ENCODE results near the gene HK1. TPM values are rescaled to one million over a fixed set of nuclear protein-coding genes. Genes with fewer than 3 reads are reported as not detected.

HK1 gene
- total RNA-seq, 4 donors from 2014 or later: 27.3 to 54.0 (median 30.1) TPM

DNA sequence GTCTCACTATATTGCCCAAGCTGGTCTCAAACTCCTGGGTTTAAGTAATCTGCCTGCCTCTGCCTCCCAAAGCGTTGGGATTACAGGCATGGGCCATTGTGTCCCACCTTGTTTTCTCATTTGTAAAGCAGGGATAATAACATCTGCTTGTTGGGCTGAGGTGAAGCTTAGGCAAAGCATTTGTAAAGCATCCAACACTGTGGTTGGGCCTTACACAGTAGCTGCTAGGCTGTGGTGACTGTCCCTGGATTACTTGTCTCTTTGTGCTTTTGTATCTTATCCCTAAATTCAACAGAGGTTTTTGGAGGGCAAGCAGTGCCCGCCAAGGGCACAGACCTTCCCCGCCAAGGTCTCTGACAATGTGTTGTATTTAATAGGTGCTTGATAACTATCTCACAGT lies 43.8 kb upstream of the HK1 start:
- Histone ChIP-seq H3K27me3 (no peaks in the 10 kb centered on the region), H3K36me3 (no peaks in the 10 kb centered on the region), H3K4me1 (peaks cover 0 to 17% (median 8%) of the 10 kb centered on the region in 4 donors), H3K27ac (no peak overlapping the region), H3K9me3 (no peaks in the 10 kb centered on the region), H3K4me3 (no peak overlapping the region)
- no peak for TF ChIP-seq POLR2A (IDR thresholded peaks at IDR 0.05)
- no peak for TF ChIP-seq EP300 (IDR thresholded peaks at IDR 0.05)
- TF ChIP-seq, protein P1, sequence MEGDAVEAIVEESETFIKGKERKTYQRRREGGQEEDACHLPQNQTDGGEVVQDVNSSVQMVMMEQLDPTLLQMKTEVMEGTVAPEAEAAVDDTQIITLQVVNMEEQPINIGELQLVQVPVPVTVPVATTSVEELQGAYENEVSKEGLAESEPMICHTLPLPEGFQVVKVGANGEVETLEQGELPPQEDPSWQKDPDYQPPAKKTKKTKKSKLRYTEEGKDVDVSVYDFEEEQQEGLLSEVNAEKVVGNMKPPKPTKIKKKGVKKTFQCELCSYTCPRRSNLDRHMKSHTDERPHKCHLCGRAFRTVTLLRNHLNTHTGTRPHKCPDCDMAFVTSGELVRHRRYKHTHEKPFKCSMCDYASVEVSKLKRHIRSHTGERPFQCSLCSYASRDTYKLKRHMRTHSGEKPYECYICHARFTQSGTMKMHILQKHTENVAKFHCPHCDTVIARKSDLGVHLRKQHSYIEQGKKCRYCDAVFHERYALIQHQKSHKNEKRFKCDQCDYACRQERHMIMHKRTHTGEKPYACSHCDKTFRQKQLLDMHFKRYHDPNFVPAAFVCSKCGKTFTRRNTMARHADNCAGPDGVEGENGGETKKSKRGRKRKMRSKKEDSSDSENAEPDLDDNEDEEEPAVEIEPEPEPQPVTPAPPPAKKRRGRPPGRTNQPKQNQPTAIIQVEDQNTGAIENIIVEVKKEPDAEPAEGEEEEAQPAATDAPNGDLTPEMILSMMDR (IDR thresholded peaks at IDR 0.05): no peak
- no peak for DNase-seq (ENCODE audit: low spot score in 2 of 2)
- 92 to 96% methylated on average over 3 of the region's 3 CpGs for WGBS, 2 donors

DNA sequence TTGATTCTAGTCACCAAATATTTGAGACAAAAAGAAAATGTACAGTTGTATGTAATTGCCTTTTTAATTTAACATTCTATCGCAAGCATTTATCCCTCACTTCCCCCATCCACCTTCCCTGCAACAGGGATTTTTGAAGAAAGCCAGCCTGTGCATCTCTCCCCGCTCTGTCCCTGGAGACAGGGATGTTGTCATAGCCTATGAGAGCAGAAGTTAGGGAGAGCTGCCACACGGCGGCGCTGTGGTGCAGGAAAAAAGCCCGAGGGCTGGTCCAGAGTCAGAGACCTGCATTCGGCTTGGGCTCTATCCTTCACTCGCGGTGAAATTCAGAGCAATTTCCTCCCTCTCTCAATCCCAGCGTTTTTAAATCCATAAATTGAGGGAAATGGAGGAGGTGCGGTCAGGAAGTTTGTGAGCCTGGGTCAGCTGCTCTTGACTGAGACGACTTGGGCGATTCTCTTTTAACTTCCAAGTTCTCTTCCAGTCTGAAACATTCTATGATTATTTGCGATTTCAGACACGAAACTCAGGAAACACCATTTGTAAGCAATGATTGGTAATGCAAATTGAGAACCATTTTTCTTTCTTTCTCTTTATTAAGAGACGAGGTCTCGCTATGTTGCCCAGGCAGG lies 40.7 kb upstream of the HK1 start:
- peak; percentile 83 to 94 for DNase-seq (ENCODE audit: low spot score in 2 of 2)
- peaks cover 0 to 30% (median 14%) of the 10 kb centered on the region in 4 donors for H3K4me1 ChIP-seq

DNA sequence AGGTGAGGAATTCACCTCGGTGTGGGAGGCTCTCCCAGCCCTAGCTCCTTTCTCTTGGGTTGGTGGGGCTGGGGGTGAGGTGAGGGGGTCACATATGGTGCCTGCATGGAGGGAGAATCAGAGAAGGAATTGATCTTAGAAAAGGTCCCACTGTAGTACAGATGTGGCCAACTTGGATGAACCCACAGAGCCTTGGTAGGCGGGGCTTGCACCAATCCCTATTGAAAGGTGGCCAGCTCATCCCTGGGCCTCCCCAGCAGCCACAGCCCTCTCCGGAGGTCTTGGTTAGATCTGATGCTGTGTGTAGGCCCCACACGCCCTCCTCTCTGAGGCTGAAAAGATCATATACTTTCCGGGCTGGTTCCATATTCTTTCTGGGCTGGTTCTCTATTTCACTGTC lies 39.2 kb upstream of the HK1 start:
- Histone ChIP-seq H3K9me3 (no peaks in the 10 kb centered on the region), H3K36me3 (no peaks in the 10 kb centered on the region), H3K4me3 (no peak overlapping the region), H3K4me1 (peaks cover 0 to 30% (median 14%) of the 10 kb centered on the region in 4 donors), H3K27me3 (no peaks in the 10 kb centered on the region), H3K27ac (peak overlapping the region in 1 of 4 donors; percentile 81)
- TF ChIP-seq, protein P1 (IDR thresholded peaks at IDR 0.05): no peak
- TF ChIP-seq POLR2A (IDR thresholded peaks at IDR 0.05): no peak
- no peak for TF ChIP-seq EP300 (IDR thresholded peaks at IDR 0.05)
- DNase-seq (ENCODE audit: low spot score in 2 of 2): no peak
- WGBS, 2 donors: 80 to 82% methylated on average over 5 of the region's 5 CpGs

More for the DNA sequence above, 40.7 kb upstream of the HK1 start:
- Histone ChIP-seq H3K4me3 (no peak overlapping the region), H3K36me3 (no peaks in the 10 kb centered on the region), H3K27ac (peak overlapping the region in 1 of 4 donors; percentile 9), H3K27me3 (no peaks in the 10 kb centered on the region), H3K9me3 (no peaks in the 10 kb centered on the region)
- WGBS, 2 donors: 21% methylated on average over 17 of the region's 17 CpGs
- TF ChIP-seq POLR2A (IDR thresholded peaks at IDR 0.05) (no peak), EP300 (IDR thresholded peaks at IDR 0.05) (peak in 1 of 2 donors; percentile 43)
- TF ChIP-seq, protein P1 (IDR thresholded peaks at IDR 0.05): peak; percentile 81 to 96 (median 90)

DNA sequence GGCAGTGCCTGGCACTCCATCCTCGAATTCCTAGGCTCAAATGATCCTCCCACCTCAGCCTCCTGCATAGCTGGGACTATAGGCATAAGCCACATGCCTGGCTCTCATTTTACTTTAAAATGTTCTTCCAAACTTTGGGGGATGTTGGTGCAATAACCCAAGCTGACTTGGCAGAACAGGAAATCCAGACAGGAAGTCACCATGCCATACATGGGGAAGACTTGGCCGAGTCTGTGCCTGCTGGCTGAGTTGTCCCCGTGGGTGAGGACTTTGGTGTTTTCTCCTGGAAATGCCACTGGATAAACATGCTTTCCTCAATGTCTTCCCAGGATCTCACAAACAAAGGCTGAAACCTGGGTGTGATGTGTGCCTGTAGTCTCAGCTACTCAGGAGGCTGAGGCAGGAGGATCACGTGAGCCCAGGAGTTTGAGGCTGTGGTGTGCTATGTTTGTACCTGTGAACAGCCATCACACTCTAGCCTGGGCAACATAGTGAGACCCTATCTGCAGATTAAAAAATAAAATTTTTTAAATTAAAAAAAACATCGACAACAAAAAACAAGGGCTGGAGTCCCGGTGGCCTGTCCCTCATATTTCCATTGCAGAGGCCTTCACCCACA lies 38.4 kb upstream of the HK1 start:
- peak overlapping the region in 1 of 4 donors; percentile 81 for H3K27ac ChIP-seq
- no peaks in the 10 kb centered on the region for H3K27me3 ChIP-seq
- H3K9me3 ChIP-seq: no peaks in the 10 kb centered on the region
- no peak for DNase-seq (ENCODE audit: low spot score in 2 of 2)
- no peak overlapping the region for H3K4me3 ChIP-seq
- H3K4me1 ChIP-seq: peaks cover 0 to 30% (median 14%) of the 10 kb centered on the region in 4 donors
- WGBS, 2 donors: 63 to 73% methylated on average over 6 of the region's 6 CpGs
- TF ChIP-seq POLR2A (IDR thresholded peaks at IDR 0.05) (no peak), EP300 (IDR thresholded peaks at IDR 0.05) (peak in 1 of 2 donors; percentile 22)
- TF ChIP-seq, protein P1 (IDR thresholded peaks at IDR 0.05): no peak
- no peaks in the 10 kb centered on the region for H3K36me3 ChIP-seq

DNA sequence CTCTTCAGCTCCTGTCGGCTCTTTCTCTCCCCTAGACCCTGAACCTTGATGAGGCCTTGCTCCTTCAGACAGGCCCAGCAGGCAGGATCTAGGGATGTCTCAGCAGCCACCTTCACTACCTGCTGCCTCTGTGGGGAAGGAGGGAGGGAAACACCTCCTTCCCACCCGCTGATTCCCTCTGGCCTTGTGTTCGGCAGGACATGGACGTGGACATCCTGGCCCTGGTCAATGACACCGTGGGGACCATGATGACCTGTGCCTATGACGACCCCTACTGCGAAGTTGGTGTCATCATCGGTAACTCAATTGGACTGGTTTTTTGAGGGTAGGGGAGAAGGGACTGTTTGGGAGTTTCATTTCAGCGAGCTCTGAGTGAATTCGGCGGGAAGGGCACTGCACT lies 37.8 kb upstream of the HK1 start:
- no peaks in the 10 kb centered on the region for H3K27me3 ChIP-seq
- H3K36me3 ChIP-seq: no peaks in the 10 kb centered on the region
- H3K4me3 ChIP-seq: no peak overlapping the region
- DNase-seq (ENCODE audit: low spot score in 2 of 2): no peak
- peak overlapping the region in 1 of 4 donors; percentile 81 for H3K27ac ChIP-seq
- peaks cover 0 to 30% (median 14%) of the 10 kb centered on the region in 4 donors for H3K4me1 ChIP-seq
- WGBS, 2 donors: 94 to 95% methylated on average over 11 of the region's 11 CpGs
- TF ChIP-seq, protein P1 (IDR thresholded peaks at IDR 0.05): no peak
- TF ChIP-seq POLR2A (IDR thresholded peaks at IDR 0.05) (no peak), EP300 (IDR thresholded peaks at IDR 0.05) (no peak)
- no peaks in the 10 kb centered on the region for H3K9me3 ChIP-seq

Data from tibial nerve (tissue), 4 donors.